ENCODE data around the gene VAX1.

- TF ChIP-seq EP300 (IDR thresholded peaks at IDR 0.05) = no peak
- no peak for TF ChIP-seq CTCF (IDR thresholded peaks at IDR 0.05)
- no peak for TF ChIP-seq POLR2A (IDR thresholded peaks at IDR 0.05)
- no peak for TF ChIP-seq POLR2AphosphoS5 (IDR thresholded peaks at IDR 0.05)
Measured at GRCh38 chr10:117161386-117162033, 23.4 kb upstream of the VAX1 start.

Data from suprapubic skin (tissue), 4 donors.